K562 (cell line): ENCODE data around the gene KRTAP10-11. TPM values are rescaled to one million over a fixed set of nuclear protein-coding genes. Genes with fewer than 3 reads are reported as not detected.

Experiments used
- ATAC-seq: fragments of 200-7000 bp; cut with Tn5 transposase; 3 replicates; pipeline ENCODE4 v1.9.1; 2020; ENCODE audit warnings: moderate library complexity
- BruUV-seq: library from RNA; stranded (reverse); fragments of 400-500 nt; replicated peaks from 2 replicates; lab custom pipeline; 2021; lab: Mats Ljungman, UMichigan
- CTCF ChIA-PET: fragments of 300-600 bp; formaldehyde crosslinking; extraction: SDS; loops from one replicate; lab custom pipeline; 2021; ENCODE audit warnings: low intra/inter-chr PET ratio; lab: Yijun Ruan, JAX
- POLR2A ChIA-PET: fragments of 300-600, 350-650 bp; sonication (Branson Sonifier 250); formaldehyde crosslinking; extraction: SDS; loops from one replicate; lab custom pipeline; 2021; ENCODE audit warnings: antibody characterized with exemption, inconsistent platforms; lab: Yijun Ruan, JAX
- DNase-seq, 4 experiments: peaks; one replicate each; pipeline versions ENCODE4 v3.0.0 to v3.0.0-alpha.2; 2011 to 2018; ENCODE audit warnings: low spot score in 3 of 4, mixed read lengths in 3 of 4; ENCODE audit errors: extremely low read depth in 1 of 4
- FAIRE-seq: peaks from 2 replicates; lab custom pipeline; 2011; peaks lifted over from hg19 to GRCh38; lab: Jason Lieb, UNC
- H2AFZ ChIP-seq: 2 replicates; pipeline ENCODE4 v1.6.0; 2011; ENCODE audit warnings: low read depth, low read length, control low read depth, inconsistent platforms
- H3K27ac ChIP-seq: fragments of 200-600 bp; 3 replicates; pipeline ENCODE4 v1.8.0; 2011; ENCODE audit warnings: low read depth, mild to moderate bottlenecking, control low read depth, inconsistent platforms, low read length, moderate library complexity, mixed read lengths; ENCODE audit errors: extremely low read depth
- H3K27me3 ChIP-seq, 2 experiments: fragments of 300-600 bp in 1 of 2; 2 replicates in 1 of 2; 3 replicates in 1 of 2; pipeline versions ENCODE4 v1.6.0 to v1.8.0; 2011; ENCODE audit warnings: inconsistent platforms in 2 of 2, low read length in 2 of 2, mild to moderate bottlenecking in 1 of 2, mixed read lengths in 1 of 2, moderate library complexity in 1 of 2; ENCODE audit not compliant: control insufficient read depth in 2 of 2, insufficient read depth in 2 of 2
- H3K36me3 ChIP-seq: fragments of 300-600 bp; 3 replicates; pipeline ENCODE4 v1.8.0; 2011; ENCODE audit warnings: mild to moderate bottlenecking, low read length, inconsistent platforms; ENCODE audit not compliant: control insufficient read depth, insufficient read depth
- H3K4me1 ChIP-seq, 2 experiments: fragments of 200-600 bp in 1 of 2; replicated peaks in 1 of 2; 2 replicates in 1 of 2; 3 replicates in 1 of 2; pipeline versions ENCODE4 v1.5.1 to v1.8.0; 2011; ENCODE audit warnings: inconsistent platforms in 2 of 2, low read length in 2 of 2, mild to moderate bottlenecking in 1 of 2, mixed read lengths in 1 of 2, moderate library complexity in 1 of 2; ENCODE audit not compliant: control insufficient read depth in 2 of 2, insufficient read depth in 2 of 2
- H3K4me2 ChIP-seq: 2 replicates; pipeline ENCODE4 v1.6.1; 2011; ENCODE audit warnings: low read length, control low read depth, inconsistent platforms, mixed read lengths; ENCODE audit not compliant: insufficient read depth
- H3K4me3 ChIP-seq: fragments of 200-600 bp; sonication (generic), shearing (Covaris generic); 2 replicates; pipeline ENCODE4 v1.5.1; 2016; ENCODE audit warnings: control low read depth, inconsistent platforms
- H3K79me2 ChIP-seq: fragments of 200-600 bp; 3 replicates; pipeline ENCODE4 v1.8.0; 2011; ENCODE audit warnings: low read length, inconsistent platforms; ENCODE audit not compliant: control insufficient read depth, insufficient read depth
- H3K9ac ChIP-seq, 2 experiments: 2 replicates each; pipeline versions ENCODE4 v1.6.0 to v1.6.1; 2011; ENCODE audit warnings: low read depth in 2 of 2, low read length in 2 of 2, control low read depth in 1 of 2, inconsistent platforms in 1 of 2, mild to moderate bottlenecking in 1 of 2, mixed read lengths in 1 of 2; ENCODE audit not compliant: insufficient read depth in 1 of 2
- H3K9me1 ChIP-seq: one replicate; pipeline ENCODE4 v1.6.0; 2011; ENCODE audit warnings: inconsistent platforms, mild to moderate bottlenecking, low read length, moderate library complexity; ENCODE audit not compliant: control insufficient read depth, insufficient read depth
- H3K9me3 ChIP-seq: replicated peaks from 2 replicates; pipeline ENCODE4 v1.5.1; 2011; ENCODE audit warnings: low read depth, low read length, inconsistent platforms; ENCODE audit not compliant: control insufficient read depth, insufficient read depth
- H4K20me1 ChIP-seq: replicated peaks from 2 replicates; pipeline ENCODE4 v1.6.1; 2011; ENCODE audit warnings: low read length, inconsistent platforms, mixed read lengths; ENCODE audit not compliant: control insufficient read depth, insufficient read depth
- CBX5 ChIP-seq: IDR thresholded peaks from 2 replicates; pipeline ENCODE4 v1.6.1; 2014; ENCODE audit warnings: low read depth, borderline replicate concordance
- CREBBP ChIP-seq: IDR thresholded peaks from one replicate; pipeline ENCODE4 v1.6.1; 2012; ENCODE audit warnings: low read depth, mild to moderate bottlenecking, control low read depth, inconsistent platforms, low read length
- KAT7 ChIP-seq: sonication (generic); formaldehyde crosslinking; IDR thresholded peaks from 2 replicates; pipeline ENCODE4 v1.8.0; 2022; ENCODE audit warnings: missing genetic modification reagents, mild to moderate bottlenecking, borderline replicate concordance
- RB1 ChIP-seq: fragments of 450-650 bp; IDR thresholded peaks from 2 replicates; pipeline ENCODE4 v1.6.1; 2017; ENCODE audit warnings: low read depth, mild to moderate bottlenecking
- TBL1XR1 ChIP-seq, 2 experiments: IDR thresholded peaks; 2 replicates each; pipeline ENCODE4 v1.6.1; 2012; ENCODE audit warnings: improper control_type of control experiment in 2 of 2, low read length in 2 of 2, mild to moderate bottlenecking in 1 of 2
- ZNF318 ChIP-seq, 2 experiments: fragments of 450-650 bp; IDR thresholded peaks; 2 replicates each; pipeline ENCODE4 v1.6.1; 2016; ENCODE audit warnings: mild to moderate bottlenecking in 2 of 2, borderline replicate concordance in 1 of 2, low read depth in 1 of 2, moderate library complexity in 1 of 2
- WGBS: fragments of 100-300 bp; shearing (Covaris generic); methylation state at CpG from one replicate; pipeline ENCODE4 v1.1.6; 2016; ENCODE audit warnings: low coverage, mixed read lengths; ENCODE audit not compliant: insufficient coverage; ENCODE audit errors: missing lambda C conversion rate; 5-methylcytosine and 5-hydroxymethylcytosine counted together
- in situ Hi-C: fragments of 300-500 bp; cut with MboI; formaldehyde crosslinking; loops from 4 replicates; pipeline ENCODE4 v1.15.0; 2018; ENCODE audit warnings: inconsistent platforms, mixed read lengths
- intact Hi-C: fragments of 100-400 bp; cut with micrococcal nuclease; formaldehyde crosslinking; loops from 2 replicates; pipeline ENCODE4 v1.14.2; 2022
- polyA plus RNA-seq, 8 experiments: library from polyadenylated mRNA; depleted of rRNA in 4 of 8; stranded (reverse) in 5 of 8; unstranded in 3 of 8; fragments of >200 nt; fragmentation: Nextera tagmentation in 2 of 8; fragmentation: Illumina TruSeq in 1 of 8; extraction: Ambion mirVana in 2 of 8; extraction: Trizol in 1 of 8; gene quantifications; 2 replicates each; pipeline versions ENCODE4 v1.2.1 to v1.2.3, GENCODE V29; 2011 to 2014; ENCODE audit warnings: inconsistent platforms in 1 of 8, missing spikeins in 1 of 8
- total RNA-seq, 7 experiments: library from RNA; depleted of rRNA in 6 of 7; stranded (reverse); fragments of >200 nt in 6 of 7; fragmentation: Illumina TruSeq in 2 of 7; extraction: Trizol in 2 of 7; gene quantifications; 2 replicates each; pipeline versions ENCODE4 v1.2.1 to v1.2.3, GENCODE V29; 2011 to 2021; ENCODE audit warnings: low replicate concordance in 1 of 7

The KRTAP10-11 gene
- total and polyA plus RNA-seq, 9 of the 15 experiments (the other 6 are each of a cell fraction or from before 2014, with no cell fraction given), result not detected

GRCh38 chr21:44686843-44687561, 40.8 kb downstream of the KRTAP10-11 start:
- CTCF ChIA-PET, result no interaction called here
- BruUV-seq, result no TSS peak
- Histone ChIP-seq H3K36me3 (no peaks in the 10 kb centered on the region), H3K9ac (no peak overlapping the region), H3K4me3 (no peak overlapping the region), H3K27ac (no peak overlapping the region), H3K4me2 (no peak overlapping the region), H3K9me1 (no peaks in the 10 kb centered on the region), H3K9me3 (no peaks in the 10 kb centered on the region), H3K79me2 (no peaks in the 10 kb centered on the region), H4K20me1 (0 out of 2 replicates have a peak, but pooled peaks cover 4% of the 10 kb centered on the region), H2AFZ (no peak overlapping the region), H3K27me3 (peaks cover 20 to 51% of the 10 kb centered on the region in 2 experiments), H3K4me1 (peaks cover 0 to 1% of the 10 kb centered on the region in 2 experiments; a peak in 2 of 5 replicates)
- FAIRE-seq (no peak), DNase-seq (no peak), ATAC-seq (no peak)
- TF ChIP-seq CBX5, result no peak
- WGBS, result 4% methylated on average over 25 of the region's 25 CpGs
- intact Hi-C loops, result no loop called here
- POLR2A ChIA-PET, result interaction anchor here (0.7 to 1.0 kb wide), 2 partner anchors 10 to 443 kb away, joined by 3 read pairs; no protein-coding TSS in a partner anchor
- in situ Hi-C loops, result no loop called here

DNA sequence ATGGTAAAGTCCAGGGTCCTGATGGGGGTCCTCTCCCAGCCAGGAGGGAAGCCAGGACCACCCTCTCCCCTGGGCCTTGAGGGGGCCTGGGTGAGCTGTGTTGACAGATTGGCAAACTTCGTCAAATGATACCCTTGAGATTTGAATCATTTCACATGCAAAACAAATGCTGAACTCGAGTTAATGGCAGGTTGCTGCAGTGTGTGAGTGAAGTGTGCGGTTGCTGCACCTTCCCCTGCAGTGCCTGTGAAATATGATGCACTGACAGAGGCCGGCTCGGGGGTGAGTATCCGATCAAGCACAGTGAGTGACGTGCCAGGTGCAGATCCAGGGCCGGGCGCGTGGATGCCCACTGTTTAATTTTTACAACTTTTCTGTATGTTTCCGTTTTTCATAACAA, 41.5 kb downstream of the KRTAP10-11 start:
- CTCF ChIA-PET, result no interaction called here
- no peak overlapping the region for H3K9ac ChIP-seq
- no peaks in the 10 kb centered on the region for H3K36me3 ChIP-seq
- H3K79me2 ChIP-seq, result no peaks in the 10 kb centered on the region
- DNase-seq, result no peak
- H3K9me1 ChIP-seq, result no peaks in the 10 kb centered on the region
- POLR2A ChIA-PET, result interaction anchor here (1.0 kb wide), 1 partner anchor 11 kb away, joined by 3 read pairs; no protein-coding TSS in a partner anchor
- H3K9me3 ChIP-seq, result no peaks in the 10 kb centered on the region
- no peaks in the 10 kb centered on the region; a peak in 1 of 5 replicates for H3K4me1 ChIP-seq
- H3K27ac ChIP-seq, result no peak overlapping the region
- H3K27me3 ChIP-seq, result peaks cover 20 to 48% of the 10 kb centered on the region in 2 experiments
- intact Hi-C loops, result no loop called here
- no peak for ATAC-seq
- no peak overlapping the region for H3K4me3 ChIP-seq
- H3K4me2 ChIP-seq, result no peak overlapping the region
- in situ Hi-C loops, result no loop called here
- no peak overlapping the region for H2AFZ ChIP-seq
- H4K20me1 ChIP-seq, result 0 out of 2 replicates have a peak, but pooled peaks cover 4% of the 10 kb centered on the region
- WGBS, result 0% methylated on average over 11 of the region's 11 CpGs
- no TSS peak for BruUV-seq
- no peak for FAIRE-seq
- no peak for TF ChIP-seq CREBBP
- TF ChIP-seq TBL1XR1 (IDR thresholded peaks at IDR 0.05; ENCODE audit: low read length in 2 of 2), result no peak
- no peak for TF ChIP-seq RB1
- TF ChIP-seq ZNF318 (IDR thresholded peaks at IDR 0.05; ENCODE audit: borderline replicate concordance in 1 of 2, low read depth in 1 of 2), result no peak
- TF ChIP-seq KAT7 (CRISPR knock-in tag), result no peak
